ENCODE measurements around the gene POLR2E. TPM values are rescaled to one million over a fixed set of nuclear protein-coding genes. Genes with fewer than 3 reads are reported as not detected.

The POLR2E gene
- total RNA-seq, 1 experiment from 2014 or later: 281 TPM

- Histone ChIP-seq H3K4me1 (ENCODE audit: control insufficient read depth in 1 of 2, insufficient read depth in 2 of 2, low read length in 2 of 2) (peaks cover 36 to 71% of the 10 kb centered on the region in 2 experiments), H3K9ac (ENCODE audit: low read length) (peak overlapping the region; percentile 92), H3K36me3 (ENCODE audit: control insufficient read depth in 1 of 2, insufficient read depth in 2 of 2, low read length in 2 of 2) (0 out of 4 replicates have a peak, but pooled peaks cover 0 to 3% of the 10 kb centered on the region in 2 experiments), H2AFZ (ENCODE audit: low read depth, low read length, poor library complexity, severe bottlenecking) (no peak overlapping the region), H3K27me3 (ENCODE audit: insufficient read depth, low read length) (no peaks in the 10 kb centered on the region), H3K79me2 (ENCODE audit: insufficient read depth, low read length) (peaks cover 26% of the 10 kb centered on the region; the same call in 1 of the 2 replicates), H3K27ac (ENCODE audit: low read depth, low read length) (peak overlapping the region; percentile 100), H3K9me3 (ENCODE audit: control insufficient read depth in 1 of 2, insufficient read depth in 1 of 2, low read depth in 1 of 2, low read length in 2 of 2) (no peaks in the 10 kb centered on the region), H3K4me2 (ENCODE audit: low read length) (peak overlapping the region; percentile 94), H4K20me1 (ENCODE audit: insufficient read depth) (no peaks in the 10 kb centered on the region), H3K9me2 (ENCODE audit: insufficient read depth) (no peaks in the 10 kb centered on the region), H3K4me3 (replicated peaks in 1 of 2; ENCODE audit: low read depth in 1 of 2, low read length in 2 of 2) (peak overlapping the region; percentile 64 to 78)
- TF ChIP-seq, protein P1, sequence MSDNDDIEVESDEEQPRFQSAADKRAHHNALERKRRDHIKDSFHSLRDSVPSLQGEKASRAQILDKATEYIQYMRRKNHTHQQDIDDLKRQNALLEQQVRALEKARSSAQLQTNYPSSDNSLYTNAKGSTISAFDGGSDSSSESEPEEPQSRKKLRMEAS (IDR thresholded peaks at IDR 0.05): peak; percentile 45; the same call in 1 of the 2 replicates
- TF ChIP-seq POLR2AphosphoS5 (IDR thresholded peaks at IDR 0.05; ENCODE audit: low read depth, low read length) (peak; percentile 57; the same call in 1 of the 2 replicates), REST (IDR thresholded peaks at IDR 0.05; ENCODE audit: low read depth) (no peak), SP1 (IDR thresholded peaks at IDR 0.05; ENCODE audit: low read depth) (peak; percentile 26; the same call in 1 of the 2 replicates), ZFX (IDR thresholded peaks at IDR 0.05) (peak; percentile 15; the same call in 1 of the 2 replicates)
- TF ChIP-seq, protein P2, sequence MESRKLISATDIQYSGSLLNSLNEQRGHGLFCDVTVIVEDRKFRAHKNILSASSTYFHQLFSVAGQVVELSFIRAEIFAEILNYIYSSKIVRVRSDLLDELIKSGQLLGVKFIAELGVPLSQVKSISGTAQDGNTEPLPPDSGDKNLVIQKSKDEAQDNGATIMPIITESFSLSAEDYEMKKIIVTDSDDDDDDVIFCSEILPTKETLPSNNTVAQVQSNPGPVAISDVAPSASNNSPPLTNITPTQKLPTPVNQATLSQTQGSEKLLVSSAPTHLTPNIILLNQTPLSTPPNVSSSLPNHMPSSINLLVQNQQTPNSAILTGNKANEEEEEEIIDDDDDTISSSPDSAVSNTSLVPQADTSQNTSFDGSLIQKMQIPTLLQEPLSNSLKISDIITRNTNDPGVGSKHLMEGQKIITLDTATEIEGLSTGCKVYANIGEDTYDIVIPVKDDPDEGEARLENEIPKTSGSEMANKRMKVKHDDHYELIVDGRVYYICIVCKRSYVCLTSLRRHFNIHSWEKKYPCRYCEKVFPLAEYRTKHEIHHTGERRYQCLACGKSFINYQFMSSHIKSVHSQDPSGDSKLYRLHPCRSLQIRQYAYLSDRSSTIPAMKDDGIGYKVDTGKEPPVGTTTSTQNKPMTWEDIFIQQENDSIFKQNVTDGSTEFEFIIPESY (IDR thresholded peaks at IDR 0.05; ENCODE audit: extremely low read depth, insufficient replicate concordance, low read length): no peak
- POLR2A ChIA-PET: interaction anchor here (0.7 to 2.4 kb wide), 4 partner anchors 9 to 201 kb away, joined by 3 to 8 read pairs (median 4); partner anchors contain the start of gene CNN2
- CTCF ChIA-PET: interaction anchor here (1.1 to 2.5 kb wide), 7 partner anchors 11 to 175 kb away, joined by 3 to 20 read pairs (median 6); partner anchors contain the start of gene ATP5F1D
- DNase-seq (ENCODE audit: low read depth, low spot score) (peak; percentile 68), ATAC-seq (peak; percentile 61)
- RAD21 ChIA-PET (ENCODE audit: low non-redundant PET in 1 of 2, low total read pairs in 2 of 2, uncharacterized antibody in 2 of 2, unreplicated experiment in 2 of 2): interaction anchor here in 1 of 2 experiments (1.0 kb wide), 1 partner anchor 28 kb away, joined by 5 read pairs; no protein-coding TSS in a partner anchor
- intact Hi-C loops (cut with micrococcal nuclease): no loop called here
- TSS peak; percentile 64 for BruUV-seq (replicated peaks)
Measured at GRCh38 chr19:1065606-1066109, 29.5 kb downstream of the POLR2E start.
